HG03095 (cell line): Measurements from ENCODE around the gene PCBP3.
"Not testable (repeated sequence)": the region's sequence is repeated elsewhere in the genome, so short reads cannot be mapped to it uniquely, and the experiment has no call there.

Experiments
- ATAC-seq: cut with Tn5 transposase; IDR thresholded peaks from one replicate; pipeline ENCODE4 v1.9.1; 2021; ENCODE audit warnings: moderate library complexity; ENCODE audit not compliant: unreplicated experiment

Gene PCBP3

GRCh38 chr21:45634511-45635183, 8.9 kb upstream of the PCBP3 start:
- no peak for ATAC-seq

GRCh38 chr21:45635271-45636151, 8.0 kb upstream of the PCBP3 start:
- no peak for ATAC-seq

GRCh38 chr21:45636459-45636858, 7.1 kb upstream of the PCBP3 start:
- no peak for ATAC-seq

GRCh38 chr21:45636951-45637646, 6.4 kb upstream of the PCBP3 start:
- no peak for ATAC-seq

GRCh38 chr21:45637883-45638282, 5.6 kb upstream of the PCBP3 start:
- no peak for ATAC-seq

GRCh38 chr21:45638707-45639106, 4.8 kb upstream of the PCBP3 start:
- ATAC-seq = no peak

GRCh38 chr21:45639206-45640000, 4.1 kb upstream of the PCBP3 start:
- no peak for ATAC-seq

- ATAC-seq = no peak
These were observed 3.3 kb upstream of the PCBP3 start for GRCh38 chr21:45640001-45640887.

GRCh38 chr21:45640888-45641479, 2.5 kb upstream of the PCBP3 start:
- no peak for ATAC-seq

- no peak for ATAC-seq
These were observed 2.0 kb upstream of the PCBP3 start for GRCh38 chr21:45641480-45642035.

- no peak for ATAC-seq
These were observed 1.3 kb upstream of the PCBP3 start for GRCh38 chr21:45642122-45642813.

GRCh38 chr21:45644041-45644906, 749 bp downstream of the PCBP3 start:
- ATAC-seq = no peak

- ATAC-seq = no peak
These were observed 8.4 kb downstream of the PCBP3 start for GRCh38 chr21:45651921-45652320.

GRCh38 chr21:45655124-45655523, 11.6 kb downstream of the PCBP3 start:
- no peak for ATAC-seq

- not testable (repeated sequence) for ATAC-seq
These were observed 12.6 kb downstream of the PCBP3 start for GRCh38 chr21:45656114-45656513.

- ATAC-seq = not testable (repeated sequence)
These were observed 18.5 kb downstream of the PCBP3 start for GRCh38 chr21:45661913-45662622.
